H9 (cell line): ENCODE results near the gene ACTR2. TPM values are rescaled to one million over a fixed set of nuclear protein-coding genes. Genes with fewer than 3 reads are reported as not detected.

Source experiments
- DNase-seq: peaks from one replicate; pipeline ENCODE4 v3.0.0-alpha.2; 2017
- H2AFZ ChIP-seq: one replicate; pipeline ENCODE4 v1.6.1; 2013; ENCODE audit warnings: mild to moderate bottlenecking, low read length, control low read depth, moderate library complexity
- H2AK5ac ChIP-seq: 2 replicates; pipeline ENCODE4 v1.6.1; 2013; ENCODE audit warnings: low read length, control low read depth, mixed read lengths; ENCODE audit not compliant: insufficient read length
- H2BK120ac ChIP-seq: one replicate; pipeline ENCODE4 v1.6.1; 2013; ENCODE audit warnings: low read depth, mild to moderate bottlenecking, low read length, control low read depth, inconsistent platforms; ENCODE audit not compliant: poor library complexity, severe bottlenecking
- H2BK12ac ChIP-seq: 2 replicates; pipeline ENCODE4 v1.6.1; 2013; ENCODE audit warnings: low read length, control low read depth, mixed read lengths, low read depth; ENCODE audit not compliant: insufficient read length
- H2BK15ac ChIP-seq: 2 replicates; pipeline ENCODE4 v1.6.1; 2013; ENCODE audit warnings: low read depth, low read length, control low read depth
- H2BK20ac ChIP-seq: one replicate; pipeline ENCODE4 v1.6.1; 2013; ENCODE audit warnings: low read depth, mild to moderate bottlenecking, low read length, control low read depth, inconsistent platforms; ENCODE audit not compliant: poor library complexity, severe bottlenecking
- H2BK5ac ChIP-seq: 2 replicates; pipeline ENCODE4 v1.6.1; 2013; ENCODE audit warnings: low read length, control low read depth, mixed read lengths; ENCODE audit not compliant: insufficient read length
- H3K14ac ChIP-seq: 2 replicates; pipeline ENCODE4 v1.6.1; 2013; ENCODE audit warnings: low read length, control low read depth; ENCODE audit not compliant: insufficient read depth
- H3K18ac ChIP-seq: 2 replicates; pipeline ENCODE4 v1.6.1; 2013; ENCODE audit warnings: low read depth, mild to moderate bottlenecking, mixed read lengths, low read length, control low read depth; ENCODE audit not compliant: insufficient read length
- H3K23ac ChIP-seq: 2 replicates; pipeline ENCODE4 v1.6.1; 2013; ENCODE audit warnings: low read length, control low read depth, mixed read lengths, low read depth; ENCODE audit not compliant: insufficient read length
- H3K23me2 ChIP-seq: 2 replicates; pipeline ENCODE4 v1.6.1; 2013; ENCODE audit warnings: low read depth, mild to moderate bottlenecking, mixed read lengths, low read length, control low read depth; ENCODE audit not compliant: insufficient read length, poor library complexity, severe bottlenecking
- H3K27ac ChIP-seq: 2 replicates; pipeline ENCODE4 v1.5.1; 2013; ENCODE audit warnings: low read length, control low read depth, mixed read lengths, low read depth; ENCODE audit not compliant: insufficient read length
- H3K27me3 ChIP-seq: 2 replicates; pipeline ENCODE4 v1.6.1; 2013; ENCODE audit warnings: low read length, control low read depth, inconsistent platforms; ENCODE audit not compliant: insufficient read depth
- H3K4ac ChIP-seq: 2 replicates; pipeline ENCODE4 v1.6.1; 2013; ENCODE audit warnings: low read depth, mild to moderate bottlenecking, control low read depth, inconsistent platforms, low read length, moderate library complexity
- H3K4me1 ChIP-seq: 2 replicates; pipeline ENCODE4 v1.6.1; 2013; ENCODE audit warnings: low read length, control low read depth, inconsistent platforms; ENCODE audit not compliant: insufficient read depth
- H3K4me2 ChIP-seq: 2 replicates; pipeline ENCODE4 v1.6.1; 2013; ENCODE audit warnings: low read length, control low read depth, mixed read lengths; ENCODE audit not compliant: insufficient read length, insufficient read depth
- H3K56ac ChIP-seq: 2 replicates; pipeline ENCODE4 v1.6.1; 2013; ENCODE audit warnings: low read depth, mild to moderate bottlenecking, mixed read lengths, low read length, control low read depth; ENCODE audit not compliant: insufficient read length
- H3K79me1 ChIP-seq: 2 replicates; pipeline ENCODE4 v1.6.1; 2013; ENCODE audit warnings: low read depth, mild to moderate bottlenecking, moderate library complexity, low read length, control low read depth, inconsistent platforms; ENCODE audit not compliant: insufficient read depth, poor library complexity, severe bottlenecking
- H3K79me2 ChIP-seq: 2 replicates; pipeline ENCODE4 v1.6.1; 2013; ENCODE audit warnings: low read length, control low read depth, inconsistent platforms; ENCODE audit not compliant: insufficient read depth
- H3K9ac ChIP-seq: 2 replicates; pipeline ENCODE4 v1.6.1; 2013; ENCODE audit warnings: low read length, control low read depth, mixed read lengths; ENCODE audit not compliant: insufficient read length; ENCODE audit errors: extremely low read depth
- H3K9me3 ChIP-seq: one replicate; pipeline ENCODE4 v1.6.1; 2013; ENCODE audit warnings: low read depth, low read length, inconsistent platforms; ENCODE audit not compliant: control insufficient read depth
- H3T11ph ChIP-seq: one replicate; pipeline ENCODE4 v1.6.1; 2013; ENCODE audit warnings: mild to moderate bottlenecking, low read length, control low read depth, inconsistent platforms
- H4K20me1 ChIP-seq: one replicate; pipeline ENCODE4 v1.6.1; 2013; ENCODE audit not compliant: control insufficient read depth, insufficient read length, insufficient read depth
- H4K5ac ChIP-seq: 2 replicates; pipeline ENCODE4 v1.6.1; 2013; ENCODE audit warnings: low read depth, mild to moderate bottlenecking, mixed read lengths, low read length, control low read depth; ENCODE audit not compliant: insufficient read length
- H4K8ac ChIP-seq: replicated peaks from 2 replicates; pipeline ENCODE4 v1.6.1; 2013; ENCODE audit warnings: low read length, control low read depth, mixed read lengths, low read depth; ENCODE audit not compliant: insufficient read length
- H4K91ac ChIP-seq: 2 replicates; pipeline ENCODE4 v1.6.1; 2013; ENCODE audit warnings: low read depth, mild to moderate bottlenecking, moderate library complexity, mixed read lengths, low read length, control low read depth; ENCODE audit not compliant: insufficient read length
- H3K27ac Mint-ChIP-seq, 3 experiments: 2 replicates in 2 of 3; 3 replicates in 1 of 3; pipeline ENCODE4 v1.8.0; 2020 to 2021; ENCODE audit warnings: mixed read lengths in 3 of 3, mild to moderate bottlenecking in 1 of 3, moderate library complexity in 1 of 3
- H3K27me3 Mint-ChIP-seq: 2 replicates; pipeline ENCODE4 v1.8.0; 2021; ENCODE audit warnings: low read depth, mild to moderate bottlenecking, moderate library complexity, mixed read lengths
- H3K36me3 Mint-ChIP-seq, 3 experiments: 2 replicates in 2 of 3; 3 replicates in 1 of 3; pipeline ENCODE4 v1.8.0; 2020 to 2021; ENCODE audit warnings: low read depth in 3 of 3, mixed read lengths in 3 of 3; ENCODE audit not compliant: insufficient read depth in 1 of 3
- H3K4me1 Mint-ChIP-seq, 2 experiments: 2 replicates each; pipeline ENCODE4 v1.8.0; 2020; ENCODE audit warnings: mixed read lengths in 2 of 2
- H3K4me3 Mint-ChIP-seq, 2 experiments: 2 replicates in 1 of 2; 3 replicates in 1 of 2; pipeline ENCODE4 v1.8.0; 2020 to 2021; ENCODE audit warnings: mild to moderate bottlenecking in 2 of 2, mixed read lengths in 2 of 2, moderate library complexity in 1 of 2
- H3K9me3 Mint-ChIP-seq, 2 experiments: 2 replicates in 1 of 2; 3 replicates in 1 of 2; pipeline ENCODE4 v1.8.0; 2020; ENCODE audit warnings: mild to moderate bottlenecking in 2 of 2, mixed read lengths in 2 of 2, moderate library complexity in 1 of 2
- CTCF ChIP-seq: fragments of 200-600 bp; sonication (generic); conservative IDR thresholded peaks from 3 replicates; pipeline ENCODE4 v1.8.0; 2021; ENCODE audit warnings: antibody characterized with exemption, mild to moderate bottlenecking
- WGBS: extraction: QIAGEN DNeasy Blood & Tissue Kit; methylation state at CpG from one replicate; pipeline ENCODE4 v1.1.7; 2013; ENCODE audit warnings: missing lambda C conversion rate, low lambda C conversion rate, mixed read lengths; ENCODE audit not compliant: insufficient read length; ENCODE audit errors: extremely low coverage; 5-methylcytosine and 5-hydroxymethylcytosine counted together
- total RNA-seq: library from RNA; stranded (reverse); gene quantifications from 2 replicates; pipeline ENCODE4 v1.2.1, GENCODE V29; 2021

The ACTR2 gene
- total RNA-seq, 1 experiment from 2014 or later = 176 TPM

GRCh38 chr2:65213035-65213434, 14.6 kb upstream of the ACTR2 start:
- no CpG with 5 or more reads among the region's 9 CpGs for WGBS
- no peak for TF ChIP-seq CTCF
- no peak overlapping the region for H3K4me3 Mint-ChIP-seq

More at GRCh38 chr2:65213035-65213434, 14.6 kb upstream of the ACTR2 start:
- H3K14ac ChIP-seq = no peak overlapping the region
- no peaks in the 10 kb centered on the region for H3K9me3 ChIP-seq
- no peak for DNase-seq
- peaks cover 10% of the 10 kb centered on the region for H3K27me3 Mint-ChIP-seq
- H2BK15ac ChIP-seq = no peak overlapping the region
- no peak overlapping the region for H2BK20ac ChIP-seq
- H3K27ac ChIP-seq = no peak overlapping the region
- H4K8ac ChIP-seq = no peak overlapping the region
- H3K27me3 ChIP-seq = no peaks in the 10 kb centered on the region
- H3T11ph ChIP-seq = no peak overlapping the region
- H2AFZ ChIP-seq = no peak overlapping the region
- H2AK5ac ChIP-seq = no peak overlapping the region
- no peak overlapping the region for H3K56ac ChIP-seq
- no peaks in the 10 kb centered on the region for H3K23me2 ChIP-seq
- H3K9ac ChIP-seq = no peak overlapping the region
- no peak overlapping the region for H3K18ac ChIP-seq
- no peaks in the 10 kb centered on the region for H3K79me2 ChIP-seq
- no peak overlapping the region for H3K4ac ChIP-seq
- H4K5ac ChIP-seq = no peak overlapping the region
- H4K20me1 ChIP-seq = no peaks in the 10 kb centered on the region
- no peak overlapping the region for H4K91ac ChIP-seq
- no peaks in the 10 kb centered on the region; a peak in 1 of 5 replicates for H3K9me3 Mint-ChIP-seq
- H2BK120ac ChIP-seq = no peak overlapping the region
- no peaks in the 10 kb centered on the region for H3K4me1 ChIP-seq
- no peak overlapping the region for H2BK5ac ChIP-seq
- H2BK12ac ChIP-seq = no peak overlapping the region
- H3K27ac Mint-ChIP-seq = no peak overlapping the region
- no peak overlapping the region for H3K23ac ChIP-seq
- H3K79me1 ChIP-seq = no peaks in the 10 kb centered on the region
- no peak overlapping the region for H3K4me2 ChIP-seq
- H3K36me3 Mint-ChIP-seq = no peaks in the 10 kb centered on the region
- peaks cover 9 to 13% of the 10 kb centered on the region in 2 experiments for H3K4me1 Mint-ChIP-seq
